GM18861 (cell line): ENCODE data around the gene BCL2.

Experiments
- ATAC-seq: cut with Tn5 transposase; IDR thresholded peaks from one replicate; pipeline ENCODE4 v1.9.1; 2021; ENCODE audit not compliant: unreplicated experiment

Gene BCL2

DNA sequence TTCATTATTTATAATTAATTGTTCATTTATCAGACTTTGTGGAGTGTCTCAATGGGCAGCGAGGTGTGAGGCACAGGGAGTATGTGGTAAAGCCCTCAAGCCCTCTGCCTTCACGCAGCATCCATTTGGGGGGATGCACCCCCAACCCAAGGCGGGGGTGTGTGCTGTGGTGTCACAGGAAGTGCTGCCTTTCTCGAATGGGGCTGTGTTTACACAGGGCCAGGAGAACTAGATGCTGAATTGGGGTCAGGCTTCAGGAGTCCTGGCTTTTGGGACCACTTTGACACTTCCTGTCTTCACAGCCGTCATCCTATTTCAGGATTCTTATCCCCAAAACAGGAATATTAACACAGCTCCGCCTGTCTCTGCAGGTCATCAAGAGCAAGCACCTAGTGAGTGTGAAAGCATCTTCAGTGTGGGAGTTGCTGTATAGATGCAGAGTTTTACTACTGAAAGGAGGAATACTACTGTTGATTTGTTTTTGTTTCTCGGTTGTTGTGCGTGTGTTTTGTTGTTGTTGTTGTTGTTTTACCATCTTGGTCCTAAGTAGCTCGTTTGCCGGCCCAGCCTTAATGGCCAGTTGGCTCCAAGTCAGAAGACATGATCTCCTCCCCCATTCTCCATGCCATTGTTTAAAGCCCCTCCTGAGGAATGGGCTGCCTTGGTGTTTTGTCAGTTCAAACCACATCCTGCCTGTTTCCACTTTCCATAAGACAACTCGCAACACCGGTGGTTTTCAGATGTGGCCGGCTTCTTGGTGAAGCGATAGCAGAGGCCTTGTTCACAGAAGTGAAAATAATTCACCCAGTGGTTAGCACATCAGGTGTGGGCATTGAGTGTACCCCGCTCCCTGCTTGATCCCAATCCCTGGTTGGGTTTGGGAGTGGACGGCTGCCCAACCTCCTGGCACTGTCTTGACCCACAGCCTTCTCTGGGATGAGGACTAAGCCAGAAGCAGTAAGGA is 221.3 kb downstream of the BCL2 start:
- ATAC-seq: peak; percentile 40

DNA sequence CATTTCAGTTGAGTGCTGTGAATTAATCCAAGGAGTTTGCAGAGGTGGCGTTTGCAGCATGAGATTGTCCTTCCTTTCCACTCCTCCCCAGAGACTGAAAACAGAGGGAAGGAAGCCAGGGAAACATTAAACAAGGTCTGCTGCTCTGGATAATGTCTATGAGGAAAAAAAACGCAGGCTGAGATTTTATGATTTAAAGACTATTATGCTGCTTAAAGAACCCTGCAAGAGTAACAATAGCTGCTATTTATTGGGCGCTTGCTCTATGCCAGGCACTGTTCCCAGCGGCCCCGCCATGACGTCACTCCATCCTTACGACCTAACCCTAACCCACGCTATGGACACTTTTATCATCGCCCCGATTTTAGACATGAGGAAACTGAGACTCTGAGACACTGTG is 222.4 kb downstream of the BCL2 start:
- ATAC-seq: no peak

GRCh38 chr18:63096327-63096874 is 223.2 kb downstream of the BCL2 start:
- ATAC-seq: no peak

DNA sequence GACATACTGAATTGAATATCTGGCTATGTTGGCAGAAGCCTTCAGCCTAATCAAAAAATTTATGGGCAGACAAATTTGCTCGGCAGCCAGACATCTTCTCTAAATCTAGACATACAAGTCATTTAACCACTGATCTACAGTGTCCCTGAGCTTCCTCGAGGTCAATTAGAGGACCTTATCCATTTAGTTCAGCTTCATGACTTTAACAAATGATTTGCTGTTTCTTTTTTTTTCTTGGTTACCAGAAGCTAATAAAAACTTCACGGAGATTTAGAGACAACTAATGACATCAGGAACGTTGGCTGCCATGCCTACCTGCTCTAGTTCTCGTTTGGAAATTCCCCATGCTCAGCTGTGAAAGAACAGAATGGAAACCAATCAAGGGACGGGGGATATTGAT is 223.8 kb downstream of the BCL2 start:
- no peak for ATAC-seq

DNA sequence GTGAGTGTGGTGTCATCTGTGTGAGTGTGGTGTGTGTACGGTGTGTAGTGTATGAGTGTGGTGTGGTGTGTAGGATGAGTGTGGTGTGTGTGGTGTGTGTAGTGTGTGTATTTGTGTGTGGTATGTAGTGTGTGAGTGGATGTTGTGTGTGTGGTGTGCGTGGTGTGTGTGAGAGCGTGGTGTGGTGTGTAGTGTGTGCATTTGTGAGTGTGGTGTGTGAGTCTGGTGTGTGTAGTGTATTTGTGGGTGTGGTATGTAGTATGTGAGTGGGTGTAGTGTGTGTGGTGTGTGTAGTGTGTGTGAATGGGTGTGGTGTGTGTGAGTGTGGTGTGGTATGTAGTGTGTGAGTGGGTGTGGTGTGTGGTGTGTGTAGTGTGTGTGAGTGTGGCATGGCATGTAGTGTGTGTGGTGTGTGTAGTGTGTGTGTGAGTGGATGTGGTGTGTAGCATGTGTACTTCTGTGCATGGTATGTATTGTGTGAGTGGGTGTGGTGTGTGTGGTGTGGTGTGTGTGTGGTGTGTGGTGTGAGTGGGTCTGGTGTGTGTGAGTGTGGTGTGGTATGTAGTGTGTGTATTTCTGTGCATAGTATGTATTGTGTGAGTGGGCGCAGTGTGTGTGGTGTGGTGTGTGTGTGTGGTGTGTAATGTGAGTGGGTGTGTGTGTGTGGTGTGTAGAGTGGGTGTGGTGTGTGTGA is 227.8 kb downstream of the BCL2 start:
- ATAC-seq: no peak

GRCh38 chr18:63090334-63090733 is 229.2 kb downstream of the BCL2 start:
- ATAC-seq: no peak

GRCh38 chr18:63089041-63089440 is 230.5 kb downstream of the BCL2 start:
- ATAC-seq: no peak

GRCh38 chr18:63088262-63088661 is 231.3 kb downstream of the BCL2 start:
- no peak for ATAC-seq

DNA sequence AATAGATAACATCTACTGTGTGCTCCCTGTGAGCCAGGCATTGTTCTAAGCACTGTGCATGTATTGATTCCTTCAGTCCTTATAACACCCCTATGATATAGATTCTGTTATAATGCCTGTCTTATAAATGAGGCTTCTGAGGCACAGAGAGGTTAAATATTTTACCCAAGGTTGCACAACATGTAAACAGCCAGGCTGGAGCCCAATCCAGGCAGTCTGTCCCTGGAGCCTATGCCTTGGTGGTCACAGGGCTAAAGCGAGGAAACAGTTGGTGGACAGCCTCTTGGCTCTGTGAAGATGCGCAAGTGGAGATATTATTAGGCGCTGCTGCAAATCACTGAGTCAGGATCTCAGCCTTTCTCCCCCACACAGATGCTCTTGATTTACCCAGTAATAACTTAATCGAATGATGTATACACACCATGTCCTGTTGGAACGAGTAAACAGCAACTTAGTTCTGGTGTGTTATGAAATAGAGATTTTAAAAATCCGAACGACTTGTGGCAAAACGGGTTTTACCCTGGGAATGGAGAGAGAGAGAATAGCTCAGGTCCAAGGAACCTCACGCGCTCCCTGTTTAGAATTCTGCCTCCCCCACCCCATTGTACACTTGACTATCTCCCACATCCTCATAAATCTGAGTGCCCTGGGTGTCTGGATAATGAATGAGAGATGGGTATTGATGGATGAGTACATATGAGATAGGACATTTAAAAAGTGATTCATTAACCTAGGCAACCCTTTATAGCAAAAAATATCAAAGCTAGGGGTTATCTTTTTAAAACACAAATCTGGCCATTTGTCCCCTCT is 231.9 kb downstream of the BCL2 start:
- ATAC-seq: no peak

GRCh38 chr18:63085611-63086010 is 234.0 kb downstream of the BCL2 start:
- no peak for ATAC-seq

DNA sequence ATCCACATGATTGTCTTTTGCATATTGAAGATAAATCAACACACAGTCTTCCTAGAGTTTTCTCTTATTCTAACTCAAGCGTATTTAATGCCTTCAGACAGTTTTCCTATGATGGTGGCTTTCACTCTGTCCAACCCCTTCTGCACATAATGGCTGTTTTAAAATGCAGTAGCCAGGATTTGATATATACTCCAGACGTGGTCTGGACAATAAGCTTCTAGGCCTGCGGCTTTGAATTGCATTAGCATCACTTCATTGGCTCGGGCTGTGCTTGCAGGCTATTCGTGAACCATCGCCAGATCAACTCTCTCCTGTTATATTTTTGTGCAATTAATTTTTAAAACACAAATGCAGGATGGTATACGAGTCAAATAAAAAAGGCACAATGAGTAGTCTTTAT is 235.3 kb downstream of the BCL2 start:
- no peak for ATAC-seq

DNA sequence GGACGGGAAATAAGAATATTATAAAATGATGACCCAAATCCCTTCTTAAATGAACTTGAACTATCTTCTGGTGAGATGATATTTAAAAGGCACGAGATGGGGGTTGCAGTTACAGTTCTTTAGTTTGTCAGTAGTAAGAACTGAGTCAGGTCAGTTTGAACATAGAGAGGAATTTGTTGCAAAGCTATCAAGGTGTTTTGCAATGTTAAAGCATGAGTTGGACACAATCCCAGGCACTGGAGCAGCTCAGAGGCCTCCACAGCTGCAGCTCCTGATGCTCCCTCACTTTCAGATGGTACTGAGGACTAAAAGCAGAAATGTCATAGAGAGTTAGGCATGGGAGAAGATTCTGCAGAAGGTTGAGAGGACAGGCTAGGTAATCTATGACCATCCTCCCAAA is 236.0 kb downstream of the BCL2 start:
- ATAC-seq: no peak

- ATAC-seq: no peak
These were observed 236.5 kb downstream of the BCL2 start for GRCh38 chr18:63083020-63083531.

DNA sequence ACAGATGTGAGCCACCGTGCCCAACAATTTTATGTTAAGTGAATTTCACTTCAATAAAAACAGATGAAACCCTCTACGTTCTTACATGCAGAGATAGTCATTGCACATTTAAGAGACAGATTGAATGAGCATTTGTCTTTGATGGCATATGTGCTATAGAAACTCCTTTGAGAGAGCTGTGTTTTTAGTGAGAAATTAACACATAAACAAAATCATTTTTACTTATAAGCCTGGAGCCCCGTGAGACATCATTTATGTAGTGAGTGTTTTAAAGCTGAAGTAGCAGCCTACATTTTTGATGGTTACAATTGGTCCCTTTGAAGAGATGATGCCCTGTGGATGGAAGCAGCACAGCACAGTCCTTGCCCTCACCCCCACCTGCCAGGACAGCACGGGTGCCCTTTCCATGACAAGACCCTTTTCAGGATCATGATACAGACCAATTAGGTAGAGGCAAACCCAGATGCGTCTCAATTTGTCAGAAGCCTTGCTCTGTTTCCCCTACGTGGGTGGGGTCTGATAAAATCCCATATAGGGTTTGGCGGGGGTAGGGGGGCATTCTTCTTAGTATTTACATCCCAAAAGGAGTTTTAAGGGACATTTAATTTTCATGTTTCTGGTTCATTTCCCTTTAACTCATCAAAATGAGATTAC is 237.1 kb downstream of the BCL2 start:
- ATAC-seq: no peak

DNA sequence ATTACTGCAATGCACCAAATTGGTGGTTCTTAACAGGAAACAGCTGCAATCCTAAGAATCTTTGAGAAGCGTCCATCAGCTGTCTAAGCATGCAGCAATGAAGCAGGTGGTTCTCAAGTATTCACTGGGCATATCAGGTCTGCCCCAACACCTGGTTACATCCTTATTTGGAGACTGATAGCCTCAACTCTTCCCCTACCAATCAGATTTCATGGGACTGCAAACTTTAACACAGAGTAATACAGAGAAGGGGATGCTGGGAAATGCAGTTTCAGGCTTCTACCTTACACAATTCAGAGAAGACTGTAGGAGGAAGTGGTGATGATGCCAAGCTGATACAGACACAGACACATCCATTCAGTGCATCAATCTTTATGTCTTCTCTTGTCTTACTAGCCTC is 240.5 kb downstream of the BCL2 start:
- ATAC-seq: peak; percentile 27

DNA sequence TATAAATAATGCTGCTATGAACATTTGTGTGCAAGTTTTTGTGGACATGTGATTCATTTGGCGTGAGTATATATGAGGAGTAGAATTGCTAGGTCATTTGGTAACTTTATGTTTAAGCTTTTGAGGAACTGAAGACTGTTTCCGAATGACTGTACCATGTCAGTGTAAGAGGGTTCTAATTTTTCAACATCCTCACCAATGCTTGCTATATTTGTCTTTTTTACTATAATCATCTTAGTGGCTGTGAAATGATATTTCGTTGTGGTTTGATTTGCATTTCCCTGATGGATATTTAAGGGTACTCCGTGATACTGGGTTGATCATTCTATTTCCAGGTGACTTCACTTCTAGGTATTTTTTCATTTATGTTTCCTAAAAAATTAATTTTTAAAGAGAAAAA is 241.1 kb downstream of the BCL2 start:
- ATAC-seq: peak; percentile 93

DNA sequence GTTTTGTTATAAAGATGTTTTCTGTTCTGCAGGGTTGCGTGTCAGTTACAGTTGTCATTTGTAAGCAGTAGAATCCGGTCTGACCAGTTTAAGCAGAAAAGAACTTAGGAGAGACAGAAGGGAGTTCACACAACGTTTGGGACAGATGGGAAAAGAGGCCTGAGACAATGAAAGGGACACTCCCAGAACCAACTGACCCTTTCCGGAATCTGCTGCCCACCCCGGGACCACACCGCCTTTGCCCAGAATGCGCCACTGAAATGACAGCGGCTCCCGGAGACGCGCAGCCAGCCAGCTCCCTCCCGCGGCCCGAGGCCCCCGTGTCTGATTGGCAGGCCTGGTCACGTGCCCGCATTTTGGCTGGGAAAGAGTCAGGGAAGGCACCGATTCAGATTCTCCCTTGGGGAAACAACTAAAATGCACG is 244.6 kb downstream of the BCL2 start:
- ATAC-seq: no peak

DNA sequence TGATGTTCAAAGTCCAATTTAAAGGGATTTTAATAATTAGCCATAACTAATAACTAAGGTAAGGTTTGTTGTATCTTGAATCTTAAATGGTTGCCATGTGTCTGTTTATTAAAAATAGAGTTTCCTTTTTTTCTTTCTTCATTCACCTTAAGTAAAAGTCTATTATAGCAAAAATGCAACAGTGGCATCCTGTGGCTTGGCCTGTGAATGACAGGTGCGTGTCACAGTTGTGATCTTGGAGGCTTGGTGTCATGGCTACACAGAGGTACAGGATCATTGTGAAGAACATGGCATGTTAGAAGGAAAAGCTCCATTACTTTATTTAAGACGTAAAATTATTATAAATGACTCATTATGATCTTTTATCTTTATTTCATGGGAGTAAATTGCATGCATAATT is 246.1 kb downstream of the BCL2 start:
- ATAC-seq: peak; percentile 27
